ENCODE data around the gene THAP11. TPM values are rescaled to one million over a fixed set of nuclear protein-coding genes. Genes with fewer than 3 reads are reported as not detected.

The THAP11 gene
- total and polyA plus RNA-seq, 2 of the 4 experiments (the other 2 are of a cell fraction) = 13.3 to 14.5 TPM

DNA sequence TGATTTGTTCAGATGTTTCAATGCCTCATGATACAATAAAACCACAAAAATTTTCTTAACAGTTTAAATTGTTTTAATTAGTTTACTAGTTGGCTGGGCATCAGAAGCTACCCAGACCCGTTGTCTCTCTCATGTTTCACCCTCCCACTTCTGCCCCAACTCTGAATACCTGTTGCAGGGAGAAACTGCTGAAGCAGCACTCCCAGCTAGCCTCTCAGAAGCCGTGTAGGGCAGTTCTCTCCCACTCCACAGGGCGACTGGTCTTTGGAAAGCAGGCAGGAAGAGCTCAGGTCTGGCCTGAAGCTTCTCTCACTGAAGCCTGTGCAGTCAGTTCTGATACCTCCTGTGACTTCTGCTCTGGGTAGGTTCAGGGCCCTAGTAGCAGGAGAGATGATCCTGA is 29.1 kb downstream of the THAP11 start:
- H3K4me2 ChIP-seq (ENCODE audit: low read depth, low read length) = no peak overlapping the region
- peaks cover 38% of the 10 kb centered on the region for H3K36me3 ChIP-seq (ENCODE audit: control insufficient read depth, insufficient read depth, low read length)
- DNase-seq (no peak), ATAC-seq (ENCODE audit: low read depth) (no peak)
- intact Hi-C loops (cut with micrococcal nuclease) (no loop called here), dilution Hi-C loops (cut with HindIII; ENCODE audit: low sequenced_read_pairs, unreplicated experiment) (no loop called here), in situ Hi-C loops (cut with MboI; ENCODE audit: low sequenced_read_pairs) (no loop called here)
- peaks cover 36% of the 10 kb centered on the region for H4K20me1 ChIP-seq (ENCODE audit: insufficient read depth, low read length)
- peaks cover 10% of the 10 kb centered on the region for H3K4me1 ChIP-seq (ENCODE audit: control insufficient read depth, insufficient read depth, low read length)
- H3K4me3 ChIP-seq (ENCODE audit: insufficient read depth, low read depth, low read length) = no peak overlapping the region
- no peak overlapping the region for H3K9ac ChIP-seq (ENCODE audit: low read depth, low read length)
- no peak overlapping the region for H4K8ac ChIP-seq (ENCODE audit: low read depth in 2 of 2, low read length in 2 of 2)
- WGBS, 2 experiments (ENCODE audit: extremely low coverage in 2 of 2, insufficient read length in 1 of 2) = 83% methylated on average over 2 of the region's 3 CpGs; no CpG with 5 or more reads in 1 of the 2 experiments
- H2AFZ ChIP-seq (replicated peaks; ENCODE audit: low read length, poor library complexity) = no peak overlapping the region
- BruUV-seq (replicated peaks) = no TSS peak
- H3K79me1 ChIP-seq (ENCODE audit: low read depth in 1 of 2, low read length in 2 of 2) = peaks cover 38 to 68% of the 10 kb centered on the region in 2 experiments
- H2BK15ac ChIP-seq (ENCODE audit: low read depth, low read length) = no peak overlapping the region
- no peak overlapping the region for H4K91ac ChIP-seq (ENCODE audit: insufficient read depth, low read depth, low read length)
- H2BK5ac ChIP-seq (ENCODE audit: low read depth, low read length, poor library complexity, severe bottlenecking) = no peak overlapping the region
- ChIA-PET CTCF (interaction anchor here (0.7 to 1.3 kb wide), 2 partner anchors 9 to 13 kb away, joined by 3 to 4 read pairs; partner anchors contain the start of gene NRN1L), POLR2A (ENCODE audit: unreplicated experiment) (no interaction called here)
- peaks cover 18% of the 10 kb centered on the region for H3K9me1 ChIP-seq (ENCODE audit: insufficient read depth, low read length)
- H2AK5ac ChIP-seq (ENCODE audit: low read depth, low read length) = no peak overlapping the region
- H3K4ac ChIP-seq (ENCODE audit: low read depth, low read length) = no peak overlapping the region
- no peak overlapping the region for H3K56ac ChIP-seq (ENCODE audit: extremely low read depth, insufficient read depth, low read length)
- H4K5ac ChIP-seq (ENCODE audit: low read depth, low read length) = no peak overlapping the region
- H3K27me3 ChIP-seq (ENCODE audit: control insufficient read depth, insufficient read depth, low read length) = no peaks in the 10 kb centered on the region
- H3K14ac ChIP-seq (replicated peaks; ENCODE audit: low read depth, low read length) = no peak overlapping the region
- H3K27ac ChIP-seq (ENCODE audit: insufficient read depth, low read length) = no peak overlapping the region
- no peak overlapping the region for H2AK9ac ChIP-seq (replicated peaks; ENCODE audit: low read depth, low read length, poor library complexity)
- TF ChIP-seq CHD1 (IDR thresholded peaks at IDR 0.05; ENCODE audit: low read depth, low read length) = no peak
- no peak overlapping the region for H3K23ac ChIP-seq (ENCODE audit: low read depth, low read length)
- H3K9me3 ChIP-seq (ENCODE audit: control insufficient read depth, insufficient read depth, low read length) = no peaks in the 10 kb centered on the region
- H2BK20ac ChIP-seq (ENCODE audit: low read depth, low read length) = no peak overlapping the region
- H2BK120ac ChIP-seq (ENCODE audit: low read depth, low read length) = no peak overlapping the region
- H3K18ac ChIP-seq (ENCODE audit: low read depth, low read length) = no peak overlapping the region
